Adrenal gland (tissue), 5 donors: ENCODE measurements around the gene TRMT2A.

Source experiments
- POLR2A ChIP-seq, 2 donors: fragments of 450-650 bp; IDR thresholded peaks; one replicate each; pipeline ENCODE4 v1.6.1; 2017; ENCODE audit warnings: antibody characterized with exemption in 2 of 2, mild to moderate bottlenecking in 2 of 2, moderate library complexity in 1 of 2
- TF ChIP-seq, protein P1 (sequence below), 6 experiments: fragments of 450-650 bp in 4 of 6; fragments of 200-600 bp in 2 of 6; sonication (generic) in 1 of 6; IDR thresholded peaks; 1 replicate in 5 of 6; 2 replicates in 1 of 6; pipeline versions ENCODE4 v1.5.1 to v1.8.0; 2016 to 2021; ENCODE audit warnings: antibody characterized with exemption in 6 of 6, mild to moderate bottlenecking in 2 of 6, moderate library complexity in 1 of 6
- donor health status: DM: no; HTN: no; CAD: no.

DNA sequence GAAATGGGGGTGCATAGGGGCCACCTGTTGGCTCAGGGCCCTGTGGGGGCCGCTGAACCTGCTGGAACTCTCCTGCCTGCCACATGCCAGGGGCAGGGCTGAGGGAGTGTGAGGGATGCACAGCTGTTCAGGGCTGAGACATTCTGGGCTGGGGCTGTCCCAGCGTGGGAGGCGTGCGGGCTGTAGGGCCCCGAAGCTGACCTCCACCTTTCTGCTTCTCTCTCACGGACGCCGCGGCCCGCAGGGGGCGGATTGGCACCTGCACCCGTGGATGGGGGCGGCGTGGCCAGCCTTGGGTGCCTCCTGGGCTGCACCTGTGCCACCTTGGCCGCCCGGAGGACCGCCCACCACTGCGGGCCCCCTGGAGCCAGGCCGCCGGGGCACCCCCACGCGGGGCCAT, 29.8 kb upstream of the TRMT2A start:
- no peak for TF ChIP-seq POLR2A (IDR thresholded peaks at IDR 0.05)
- TF ChIP-seq, protein P1, sequence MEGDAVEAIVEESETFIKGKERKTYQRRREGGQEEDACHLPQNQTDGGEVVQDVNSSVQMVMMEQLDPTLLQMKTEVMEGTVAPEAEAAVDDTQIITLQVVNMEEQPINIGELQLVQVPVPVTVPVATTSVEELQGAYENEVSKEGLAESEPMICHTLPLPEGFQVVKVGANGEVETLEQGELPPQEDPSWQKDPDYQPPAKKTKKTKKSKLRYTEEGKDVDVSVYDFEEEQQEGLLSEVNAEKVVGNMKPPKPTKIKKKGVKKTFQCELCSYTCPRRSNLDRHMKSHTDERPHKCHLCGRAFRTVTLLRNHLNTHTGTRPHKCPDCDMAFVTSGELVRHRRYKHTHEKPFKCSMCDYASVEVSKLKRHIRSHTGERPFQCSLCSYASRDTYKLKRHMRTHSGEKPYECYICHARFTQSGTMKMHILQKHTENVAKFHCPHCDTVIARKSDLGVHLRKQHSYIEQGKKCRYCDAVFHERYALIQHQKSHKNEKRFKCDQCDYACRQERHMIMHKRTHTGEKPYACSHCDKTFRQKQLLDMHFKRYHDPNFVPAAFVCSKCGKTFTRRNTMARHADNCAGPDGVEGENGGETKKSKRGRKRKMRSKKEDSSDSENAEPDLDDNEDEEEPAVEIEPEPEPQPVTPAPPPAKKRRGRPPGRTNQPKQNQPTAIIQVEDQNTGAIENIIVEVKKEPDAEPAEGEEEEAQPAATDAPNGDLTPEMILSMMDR (IDR thresholded peaks at IDR 0.05), result no peak
